Cardiac septum (tissue), 1 donor: Measurements from ENCODE around the gene FOXRED2. TPM values are rescaled to one million over a fixed set of nuclear protein-coding genes. Genes with fewer than 3 reads are reported as not detected.
"Not testable (repeated sequence)": the region's sequence is repeated elsewhere in the genome, so short reads cannot be mapped to it uniquely, and the experiment has no call there.

Source experiments
- DNase-seq: peaks from one replicate; pipeline ENCODE4 v3.0.0-alpha.2; 2020; ENCODE audit warnings: low spot score
- intact Hi-C: fragments of 100-400 bp; cut with DNase I; formaldehyde crosslinking; loops from one replicate; pipeline ENCODE4 v1.14.0; 2022
- total RNA-seq: library from RNA; stranded (reverse); fragmentation: NEBNext Ultra II Directional; extraction: Animal tissue kit (Norgen Biotek cat#: 25700); gene quantifications from one replicate; pipeline ENCODE4 v1.2.1, GENCODE V29; 2021
- donor health status: DM: no; HTN: no; CAD: no.

The FOXRED2 gene
- total RNA-seq, 1 donor from 2014 or later: 3.8 TPM

DNA sequence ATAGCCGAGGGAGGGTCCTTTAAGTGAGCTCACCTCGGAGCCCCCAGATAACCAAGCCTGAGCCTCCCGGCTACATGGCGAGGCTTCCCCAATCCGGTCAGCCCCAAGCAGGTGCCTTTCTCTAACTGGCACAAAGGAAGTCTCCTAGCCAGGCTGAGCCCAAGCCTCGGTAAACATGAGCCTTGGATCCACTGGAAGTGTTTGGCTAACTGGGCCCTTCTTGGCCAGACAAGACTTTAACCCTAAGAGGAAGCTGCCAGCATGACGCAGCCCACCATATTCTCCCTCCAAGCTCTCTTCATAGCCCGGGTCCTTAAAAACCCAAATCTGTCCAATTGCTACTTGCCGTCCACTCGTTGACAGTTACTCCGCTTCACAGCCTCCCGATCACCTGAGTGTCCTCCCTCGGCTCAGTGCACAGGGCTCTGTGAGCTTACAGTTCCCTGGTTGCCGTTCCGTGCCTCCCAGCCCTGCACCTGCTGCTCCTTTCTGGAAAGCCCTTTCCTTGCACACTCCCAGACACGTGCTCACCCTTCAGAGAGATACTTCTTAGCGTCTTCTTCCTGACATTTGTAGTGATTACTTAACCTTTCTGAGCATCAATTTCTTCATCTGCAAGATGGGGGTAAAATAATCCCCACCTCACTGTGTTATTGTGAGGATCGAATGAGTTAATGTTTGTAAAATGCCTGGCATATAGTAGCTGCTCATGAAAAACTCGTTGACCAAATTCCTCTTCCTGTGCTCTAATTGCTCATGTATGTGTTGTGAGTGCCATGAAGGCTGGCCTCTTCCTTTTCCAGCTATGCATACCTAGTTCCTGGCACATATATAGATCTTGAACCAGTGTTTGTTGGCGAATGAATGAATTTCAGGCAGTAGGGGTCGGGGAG, 51.0 kb downstream of the FOXRED2 start:
- DNase-seq: no peak
- intact Hi-C loops: no loop called here

GRCh38 chr22:36454916-36455570, 51.8 kb downstream of the FOXRED2 start:
- intact Hi-C loops: no loop called here

GRCh38 chr22:36453855-36454378, 52.9 kb downstream of the FOXRED2 start:
- intact Hi-C loops: no loop called here
- DNase-seq: no peak

More at GRCh38 chr22:36454916-36455570, 51.8 kb downstream of the FOXRED2 start:
- DNase-seq: peak; percentile 99

DNA sequence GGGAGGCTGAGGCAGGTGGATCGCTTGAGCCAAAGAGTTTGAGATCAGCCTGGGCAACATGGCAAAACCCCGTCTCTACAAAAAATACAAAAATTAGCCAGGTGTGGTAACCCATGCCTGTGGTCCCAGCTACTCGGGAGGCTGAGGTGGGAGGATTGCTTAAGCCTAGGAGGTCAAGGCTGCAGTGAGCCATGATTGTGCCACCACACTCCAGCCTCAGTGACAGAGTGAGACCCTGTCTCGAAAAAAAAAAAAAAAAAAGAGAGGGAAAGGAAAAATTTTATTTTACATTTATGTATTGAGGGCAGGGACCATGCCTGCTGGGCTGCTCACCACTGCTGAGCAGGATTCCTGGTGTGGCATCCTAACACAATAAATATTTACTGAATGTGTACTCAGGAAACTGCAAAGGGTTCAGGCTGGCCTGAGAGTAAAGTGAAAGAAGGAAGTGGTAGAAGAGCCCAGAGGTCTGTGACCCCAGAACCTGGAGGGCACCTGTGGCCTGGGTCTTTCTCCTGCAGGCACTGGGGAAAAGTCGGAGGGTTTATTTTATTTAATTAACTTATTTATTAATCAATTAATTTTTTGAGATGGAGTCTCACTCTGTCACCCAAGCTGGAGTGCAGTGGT, 53.7 kb downstream of the FOXRED2 start:
- DNase-seq: not testable (repeated sequence)

DNA sequence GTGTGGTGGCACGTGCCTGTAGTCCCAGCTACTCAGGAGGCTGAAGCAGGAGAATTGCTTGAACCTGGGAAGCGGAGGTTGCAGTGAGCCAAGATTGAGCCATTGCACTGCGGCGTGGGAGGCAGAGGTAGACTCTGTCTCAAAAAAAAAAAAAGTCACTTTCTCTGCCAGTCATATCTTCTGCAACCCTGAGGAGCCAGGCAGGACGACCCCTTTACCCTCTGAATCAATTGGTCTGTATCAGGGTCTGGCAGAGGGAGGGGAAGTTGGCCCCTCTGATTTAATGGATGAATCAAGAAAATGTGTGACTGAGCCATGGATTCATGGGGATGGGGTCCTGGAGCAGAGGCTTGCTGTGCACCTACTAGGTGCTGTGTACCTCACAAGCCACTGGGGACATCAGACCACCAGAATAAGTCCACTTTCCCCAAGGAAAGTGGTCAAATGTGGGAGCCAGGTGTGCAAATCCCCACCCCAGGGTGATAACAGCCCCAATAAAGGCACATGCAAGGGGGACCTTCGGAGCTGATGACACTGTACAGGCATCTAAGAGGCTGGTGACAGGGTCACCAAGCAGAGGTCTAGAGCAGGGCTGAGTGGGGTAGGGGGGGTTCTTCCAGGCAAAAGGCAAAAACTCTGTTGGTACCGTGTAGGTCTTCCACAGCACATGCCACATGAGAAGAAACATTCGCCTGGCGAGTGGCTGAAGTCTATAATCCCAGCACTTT, 54.4 kb downstream of the FOXRED2 start:
- DNase-seq: no peak
- intact Hi-C loops: no loop called here

More for the DNA sequence above, 53.7 kb downstream of the FOXRED2 start:
- intact Hi-C loops: not testable (repeated sequence)

DNA sequence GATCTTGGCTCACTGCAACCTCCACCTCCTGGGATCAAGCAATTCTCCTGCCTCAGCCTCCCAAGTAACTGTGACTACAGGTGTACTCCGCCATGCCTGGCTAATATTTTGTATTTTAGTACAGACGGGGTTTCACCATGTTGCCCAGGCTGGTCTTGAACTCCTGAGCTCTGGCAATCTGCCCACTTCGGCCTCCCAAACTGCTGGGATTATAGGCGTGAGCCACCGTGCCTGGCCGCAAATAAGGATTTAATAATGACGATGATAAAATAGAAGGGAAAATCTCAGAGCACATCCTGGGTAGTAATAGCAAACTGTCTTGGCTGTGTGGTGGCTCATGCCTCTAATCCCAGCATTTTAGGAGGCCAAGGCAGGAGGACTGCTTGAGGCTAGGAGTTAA, 55.9 kb downstream of the FOXRED2 start:
- intact Hi-C loops: loop anchor here (2.0 kb wide), 1 partner anchor 62 kb away; no protein-coding TSS in a partner anchor
- not testable (repeated sequence) for DNase-seq

DNA sequence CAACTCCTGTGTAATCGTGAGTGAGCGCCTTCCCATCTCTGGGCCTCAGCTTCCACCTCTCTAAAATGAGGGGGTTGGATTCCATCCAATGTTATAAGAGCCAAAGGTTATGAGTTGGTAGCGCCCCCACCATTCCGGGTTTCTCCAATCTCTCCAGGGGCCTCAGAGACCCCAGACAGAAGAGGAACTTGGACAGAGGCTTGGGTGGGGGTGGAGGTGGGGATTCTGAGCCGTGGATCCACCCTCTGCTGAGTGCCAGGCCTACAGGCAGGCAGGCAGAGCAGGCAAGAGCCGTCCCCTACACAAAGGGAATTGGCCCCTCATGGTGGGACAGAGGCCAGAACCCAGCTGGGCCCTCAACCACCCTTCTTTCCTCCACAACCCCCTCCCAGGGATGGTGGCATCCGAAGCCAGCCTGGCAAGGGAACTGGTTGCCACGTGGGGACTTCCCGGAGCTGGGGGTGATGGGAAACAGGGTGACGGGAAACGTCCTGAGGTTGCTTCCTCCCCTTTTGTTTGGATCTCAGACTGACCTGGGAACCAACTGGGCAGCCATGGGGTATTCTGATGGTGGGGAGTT, 57.2 kb downstream of the FOXRED2 start:
- DNase-seq: no peak
- intact Hi-C loops: loop anchor here (1.0 to 2.0 kb wide), 2 partner anchors 24 to 61 kb away; no protein-coding TSS in a partner anchor

DNA sequence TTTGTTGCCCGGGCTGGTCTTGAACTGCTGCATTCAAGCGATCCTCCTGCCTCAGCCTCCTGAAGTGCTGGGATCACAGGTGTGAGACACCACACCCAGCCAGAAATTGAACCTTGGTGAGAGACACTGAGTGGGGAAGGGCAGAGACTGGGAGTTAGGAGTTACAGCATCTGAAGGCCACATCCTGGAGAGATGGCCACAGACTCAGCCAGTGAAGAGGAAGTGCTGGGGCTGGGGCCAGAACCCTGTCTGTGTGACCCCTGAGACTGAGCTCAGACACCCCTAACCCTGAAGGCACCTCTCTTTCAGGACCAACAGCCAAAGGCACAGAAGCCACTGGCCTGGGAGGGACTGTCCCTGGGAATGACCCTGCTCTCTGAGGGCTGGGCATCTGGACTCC, 59.2 kb downstream of the FOXRED2 start:
- DNase-seq: no peak
- intact Hi-C loops: no loop called here

DNA sequence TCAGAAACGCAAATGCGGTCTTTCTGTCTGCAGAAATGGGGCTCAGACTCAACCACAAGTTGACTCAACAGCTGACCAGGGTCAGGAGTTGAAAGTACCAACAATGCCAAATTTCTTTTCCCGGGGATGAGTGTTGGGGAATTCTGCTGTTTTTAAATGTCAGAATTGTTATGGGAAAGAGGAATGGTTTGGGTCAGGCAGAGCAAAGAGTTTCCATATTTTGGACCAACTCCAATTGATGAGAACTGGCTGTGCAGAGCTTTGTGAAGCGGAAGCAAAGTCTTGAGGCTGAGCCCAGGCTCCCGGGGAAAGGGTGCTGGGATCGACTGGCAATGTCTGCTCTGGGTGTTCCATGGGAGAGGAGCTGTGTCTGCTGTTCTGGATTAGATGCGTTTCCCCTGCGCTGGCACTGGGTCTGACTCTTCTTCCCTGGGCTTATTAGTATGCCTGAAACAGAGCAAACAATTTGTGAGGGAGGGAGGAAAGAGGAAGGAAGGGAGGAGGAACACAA, 61.6 kb downstream of the FOXRED2 start:
- intact Hi-C loops: no loop called here

GRCh38 chr22:36443198-36443770, 63.6 kb downstream of the FOXRED2 start:
- DNase-seq: no peak
- intact Hi-C loops: no loop called here

More for the DNA sequence above, 61.6 kb downstream of the FOXRED2 start:
- DNase-seq: no peak

DNA sequence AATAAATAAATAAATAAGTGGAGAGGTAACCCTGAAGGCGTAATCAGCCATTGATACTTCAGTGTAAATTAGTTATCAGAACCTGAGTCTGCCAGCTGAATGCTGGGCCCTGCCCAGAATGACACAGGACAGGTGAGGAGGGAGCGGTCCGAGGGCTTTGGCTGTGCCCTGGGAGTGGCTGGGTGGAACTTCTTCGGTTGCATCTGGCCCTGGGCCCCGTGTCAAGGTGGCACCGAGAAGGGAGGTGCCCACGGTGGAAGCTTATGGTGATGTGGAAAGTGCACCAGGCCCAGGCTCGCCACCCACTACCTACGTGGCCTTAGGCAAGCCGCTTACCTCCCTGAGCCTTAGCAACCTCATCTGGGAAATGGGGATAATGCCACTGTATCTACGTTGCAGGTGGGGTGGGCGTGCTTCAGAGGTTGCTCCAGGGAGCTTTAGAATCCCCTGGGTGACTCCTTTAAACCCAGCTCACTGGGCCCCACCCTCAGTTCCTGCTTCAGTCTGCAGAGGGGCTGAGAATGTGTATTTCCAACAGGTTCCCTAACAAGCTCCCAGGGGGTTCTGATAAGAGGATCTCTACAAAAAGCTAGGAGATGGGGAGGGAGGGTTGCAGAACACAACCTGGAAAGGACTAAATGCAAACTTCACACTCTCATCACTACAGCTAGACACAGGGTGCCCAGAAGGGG, 64.2 kb downstream of the FOXRED2 start:
- DNase-seq: no peak
- intact Hi-C loops: no loop called here

DNA sequence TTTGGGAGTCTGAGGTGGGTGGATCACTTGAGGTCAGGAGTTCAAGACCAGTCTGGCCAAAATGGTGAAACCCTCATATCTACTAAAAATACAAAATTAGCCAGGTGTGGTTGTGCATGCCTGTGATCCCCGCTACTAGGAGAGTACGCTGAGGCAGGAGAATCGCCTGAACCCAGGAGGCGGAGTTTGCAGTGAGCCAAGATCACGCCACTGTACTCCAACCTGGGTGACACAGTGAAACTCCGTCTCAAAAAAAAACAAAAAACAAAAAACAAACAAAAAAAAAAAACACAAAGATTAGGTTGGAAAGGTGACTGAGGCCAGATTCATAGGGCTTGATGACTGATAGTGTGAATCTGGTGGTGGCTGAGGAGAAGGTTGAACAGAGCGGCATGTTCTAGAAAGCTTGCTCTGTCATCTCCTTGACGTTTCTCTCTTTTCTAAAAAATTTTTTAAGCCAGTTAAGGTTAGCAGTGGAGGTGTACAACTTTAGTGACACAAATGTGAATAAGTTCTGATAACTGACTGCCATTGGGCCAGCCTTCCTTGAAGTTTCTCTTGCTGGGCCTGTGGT, 66.3 kb downstream of the FOXRED2 start:
- intact Hi-C loops: no loop called here
- DNase-seq: no peak

- intact Hi-C loops: no loop called here
- no peak for DNase-seq
Observed at GRCh38 chr22:36439481-36440271, 67.2 kb downstream of the FOXRED2 start.
